GM12873 (cell line): Measurements from ENCODE around the gene C16orf92.

Source experiments
- CTCF ChIP-seq: IDR thresholded peaks from 2 replicates; pipeline ENCODE4 v1.5.1; 2012; ENCODE audit warnings: low read depth, mild to moderate bottlenecking, moderate library complexity, low read length, control low read depth; ENCODE audit not compliant: insufficient read depth; ENCODE audit errors: missing control alignments

Gene C16orf92

DNA sequence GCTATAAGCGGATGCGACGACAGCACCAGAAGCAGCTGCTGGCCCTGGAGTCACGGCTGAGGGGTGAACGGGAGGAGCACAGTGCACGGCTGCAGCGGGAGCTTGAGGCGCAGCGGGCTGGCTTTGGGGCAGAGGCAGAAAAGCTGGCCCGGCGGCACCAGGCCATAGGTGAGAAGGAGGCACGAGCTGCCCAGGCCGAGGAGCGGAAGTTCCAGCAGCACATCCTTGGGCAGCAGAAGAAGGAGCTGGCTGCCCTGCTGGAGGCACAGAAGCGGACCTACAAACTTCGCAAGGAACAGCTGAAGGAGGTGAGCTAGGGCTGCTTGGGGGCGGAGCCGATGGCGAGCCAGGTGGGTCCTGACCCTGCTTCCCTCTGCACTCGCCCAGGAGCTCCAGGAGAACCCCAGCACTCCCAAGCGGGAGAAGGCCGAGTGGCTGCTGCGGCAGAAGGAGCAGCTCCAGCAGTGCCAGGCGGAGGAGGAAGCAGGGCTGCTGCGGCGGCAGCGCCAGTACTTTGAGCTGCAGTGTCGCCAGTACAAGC lies 37.7 kb upstream of the C16orf92 start:
- no peak for TF ChIP-seq CTCF

DNA sequence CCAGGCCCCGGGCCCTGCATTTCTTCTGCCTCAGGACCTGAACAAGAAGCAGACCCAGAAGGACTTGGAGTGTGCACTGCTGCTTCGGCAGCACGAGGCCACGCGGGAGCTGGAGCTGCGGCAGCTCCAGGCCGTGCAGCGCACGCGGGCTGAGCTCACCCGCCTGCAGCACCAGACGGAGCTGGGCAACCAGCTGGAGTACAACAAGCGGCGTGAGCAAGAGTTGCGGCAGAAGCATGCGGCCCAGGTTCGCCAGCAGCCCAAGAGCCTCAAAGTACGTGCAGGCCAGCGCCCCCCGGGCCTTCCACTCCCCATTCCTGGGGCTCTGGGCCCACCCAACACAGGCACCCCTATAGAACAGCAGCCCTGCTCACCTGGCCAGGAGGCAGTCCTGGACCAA lies 36.8 kb upstream of the C16orf92 start:
- no peak for TF ChIP-seq CTCF

GRCh38 chr16:29986931-29987330 lies 36.1 kb upstream of the C16orf92 start:
- no peak for TF ChIP-seq CTCF

DNA sequence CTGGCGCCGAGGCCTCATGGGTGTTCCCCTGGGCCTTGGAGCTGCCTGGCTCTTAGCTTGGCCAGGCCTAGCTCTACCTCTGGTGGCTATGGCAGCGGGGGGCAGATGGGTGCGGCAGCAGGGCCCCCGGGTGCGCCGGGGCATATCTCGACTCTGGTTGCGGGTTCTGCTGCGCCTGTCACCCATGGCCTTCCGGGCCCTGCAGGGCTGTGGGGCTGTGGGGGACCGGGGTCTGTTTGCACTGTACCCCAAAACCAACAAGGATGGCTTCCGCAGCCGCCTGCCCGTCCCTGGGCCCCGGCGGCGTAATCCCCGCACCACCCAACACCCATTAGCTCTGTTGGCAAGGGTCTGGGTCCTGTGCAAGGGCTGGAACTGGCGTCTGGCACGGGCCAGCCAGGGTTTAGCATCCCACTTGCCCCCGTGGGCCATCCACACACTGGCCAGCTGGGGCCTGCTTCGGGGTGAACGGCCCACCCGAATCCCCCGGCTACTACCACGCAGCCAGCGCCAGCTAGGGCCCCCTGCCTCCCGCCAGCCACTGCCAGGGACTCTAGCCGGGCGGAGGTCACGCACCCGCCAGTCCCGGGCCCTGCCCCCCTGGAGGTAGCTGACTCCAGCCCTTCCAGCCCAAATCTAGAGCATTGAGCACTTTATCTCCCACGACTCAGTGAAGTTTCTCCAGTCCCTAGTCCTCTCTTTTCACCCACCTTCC lies 35.5 kb upstream of the C16orf92 start:
- TF ChIP-seq CTCF: no peak

DNA sequence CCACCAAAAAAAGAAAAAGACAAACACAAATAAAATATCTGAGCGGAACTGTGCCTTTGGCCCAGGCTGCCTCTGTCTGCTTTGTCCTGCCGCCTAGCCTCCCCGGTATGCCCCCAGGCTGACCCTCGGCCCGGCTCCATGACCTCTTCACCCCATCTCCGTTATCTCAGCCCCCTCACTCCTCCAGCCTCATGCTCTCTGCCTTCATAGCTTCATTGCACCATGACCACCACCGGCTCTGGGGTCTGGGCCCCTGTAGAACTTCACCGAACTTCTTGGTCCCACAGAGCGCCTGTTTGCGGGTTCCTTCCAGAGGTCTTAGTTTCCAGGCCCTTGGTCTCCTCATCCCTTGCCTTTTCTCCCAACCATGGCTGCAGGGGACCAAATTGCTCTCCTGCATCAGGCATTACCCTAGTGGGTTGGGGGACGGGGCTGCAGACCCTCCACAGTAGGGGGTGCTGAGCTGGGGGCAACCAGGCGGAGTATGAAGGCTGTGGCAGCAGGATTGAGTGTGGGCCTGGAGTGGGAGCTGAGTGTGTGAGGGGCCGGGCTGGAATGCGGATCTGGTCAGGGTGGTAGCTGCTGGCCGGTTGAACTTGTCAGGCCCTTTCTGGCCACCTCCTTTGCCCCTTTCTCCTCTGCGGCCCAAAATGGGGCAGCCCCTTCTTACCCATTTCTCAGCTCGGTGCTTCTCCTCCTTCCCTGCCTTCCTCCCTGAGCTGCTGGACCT lies 34.5 kb upstream of the C16orf92 start:
- no peak for TF ChIP-seq CTCF

GRCh38 chr16:29989111-29989858 lies 33.7 kb upstream of the C16orf92 start:
- no peak for TF ChIP-seq CTCF

GRCh38 chr16:29990034-29990433 lies 33.0 kb upstream of the C16orf92 start:
- TF ChIP-seq CTCF: no peak
